ENCODE results near the gene TMX4. TPM values are rescaled to one million over a fixed set of nuclear protein-coding genes. Genes with fewer than 3 reads are reported as not detected.
A peak's percentile ranks its signal among the peaks of the same experiment; 100 is the strongest.

Gene TMX4
- total RNA-seq, result 10 to 100 TPM; 14.2 to 26.8 (median 17.6) TPM

GRCh38 chr20:8019246-8019997 is at the start of gene TMX4:
Gene TMX4 (minus strand): TSS chr20:8019761. CDS start chr20:8019613, 148 bp downstream.
- DNase-seq (ENCODE audit: low spot score in 2 of 2), result peak; percentile 96 to 99
- peak in 1 of 2 donors; percentile 53 for TF ChIP-seq POLR2A (IDR thresholded peaks at IDR 0.05)
- TF ChIP-seq, protein P1, sequence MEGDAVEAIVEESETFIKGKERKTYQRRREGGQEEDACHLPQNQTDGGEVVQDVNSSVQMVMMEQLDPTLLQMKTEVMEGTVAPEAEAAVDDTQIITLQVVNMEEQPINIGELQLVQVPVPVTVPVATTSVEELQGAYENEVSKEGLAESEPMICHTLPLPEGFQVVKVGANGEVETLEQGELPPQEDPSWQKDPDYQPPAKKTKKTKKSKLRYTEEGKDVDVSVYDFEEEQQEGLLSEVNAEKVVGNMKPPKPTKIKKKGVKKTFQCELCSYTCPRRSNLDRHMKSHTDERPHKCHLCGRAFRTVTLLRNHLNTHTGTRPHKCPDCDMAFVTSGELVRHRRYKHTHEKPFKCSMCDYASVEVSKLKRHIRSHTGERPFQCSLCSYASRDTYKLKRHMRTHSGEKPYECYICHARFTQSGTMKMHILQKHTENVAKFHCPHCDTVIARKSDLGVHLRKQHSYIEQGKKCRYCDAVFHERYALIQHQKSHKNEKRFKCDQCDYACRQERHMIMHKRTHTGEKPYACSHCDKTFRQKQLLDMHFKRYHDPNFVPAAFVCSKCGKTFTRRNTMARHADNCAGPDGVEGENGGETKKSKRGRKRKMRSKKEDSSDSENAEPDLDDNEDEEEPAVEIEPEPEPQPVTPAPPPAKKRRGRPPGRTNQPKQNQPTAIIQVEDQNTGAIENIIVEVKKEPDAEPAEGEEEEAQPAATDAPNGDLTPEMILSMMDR (IDR thresholded peaks at IDR 0.05), result peak in 1 of 3 donors; percentile 63
- 0 to 1% methylated on average over 8 to 74 of the region's 83 CpGs for WGBS, 2 donors
- intact Hi-C loops (cut with DNase I; ENCODE audit: low total_unique reads), result no loop called here
- H3K4me3 ChIP-seq (ENCODE audit: low read depth, poor library complexity, severe bottlenecking), result peak within 1 kb of the TSS; percentile 79

DNA sequence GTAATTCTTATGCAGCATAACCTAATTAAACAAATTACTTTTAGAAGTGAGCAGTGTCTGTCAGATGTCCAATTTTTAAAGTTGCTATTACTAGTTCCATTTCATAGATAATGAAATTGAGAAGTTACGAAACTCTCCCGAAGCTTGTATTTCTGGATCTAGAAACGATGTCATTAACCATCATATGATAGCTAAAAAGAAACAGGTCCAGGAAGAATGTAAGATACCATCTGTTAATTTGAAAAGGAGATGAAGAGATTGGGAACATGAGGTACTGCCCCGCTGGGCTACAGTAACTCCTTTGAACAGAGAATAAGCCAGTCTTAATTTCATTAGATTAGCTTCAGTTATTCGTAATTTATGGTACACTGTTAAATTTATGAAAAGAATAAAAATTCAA is 47.5 kb upstream of the TMX4 start:
- intact Hi-C loops (cut with DNase I; ENCODE audit: low total_unique reads), result no loop called here
- H3K4me3 ChIP-seq (ENCODE audit: low read depth, poor library complexity, severe bottlenecking), result no peak overlapping the region
- WGBS, 2 donors, result 60% methylated on average over 5 of the region's 5 CpGs
- no peak for TF ChIP-seq POLR2A (IDR thresholded peaks at IDR 0.05)
- TF ChIP-seq, protein P1 (IDR thresholded peaks at IDR 0.05), result no peak
- no peak for DNase-seq (ENCODE audit: low spot score in 2 of 2)

GRCh38 chr20:8066662-8067061 is 47.1 kb upstream of the TMX4 start:
- intact Hi-C loops (cut with DNase I; ENCODE audit: low total_unique reads), result no loop called here

GRCh38 chr20:8065691-8066090 is 46.1 kb upstream of the TMX4 start:
- 82 to 86% methylated on average over 2 of the region's 2 CpGs for WGBS, 2 donors
- DNase-seq (ENCODE audit: low spot score in 2 of 2), result no peak
- no peak overlapping the region for H3K4me3 ChIP-seq (ENCODE audit: low read depth, poor library complexity, severe bottlenecking)
- intact Hi-C loops (cut with DNase I; ENCODE audit: low total_unique reads), result no loop called here
- TF ChIP-seq, protein P1 (IDR thresholded peaks at IDR 0.05), result no peak

More at GRCh38 chr20:8066662-8067061, 47.1 kb upstream of the TMX4 start:
- TF ChIP-seq POLR2A (IDR thresholded peaks at IDR 0.05), result no peak
- TF ChIP-seq, protein P1 (IDR thresholded peaks at IDR 0.05), result no peak
- H3K4me3 ChIP-seq (ENCODE audit: low read depth, poor library complexity, severe bottlenecking), result no peak overlapping the region
- WGBS, 2 donors, result 78 to 79% methylated on average over 2 of the region's 2 CpGs
- DNase-seq (ENCODE audit: low spot score in 2 of 2), result no peak

DNA sequence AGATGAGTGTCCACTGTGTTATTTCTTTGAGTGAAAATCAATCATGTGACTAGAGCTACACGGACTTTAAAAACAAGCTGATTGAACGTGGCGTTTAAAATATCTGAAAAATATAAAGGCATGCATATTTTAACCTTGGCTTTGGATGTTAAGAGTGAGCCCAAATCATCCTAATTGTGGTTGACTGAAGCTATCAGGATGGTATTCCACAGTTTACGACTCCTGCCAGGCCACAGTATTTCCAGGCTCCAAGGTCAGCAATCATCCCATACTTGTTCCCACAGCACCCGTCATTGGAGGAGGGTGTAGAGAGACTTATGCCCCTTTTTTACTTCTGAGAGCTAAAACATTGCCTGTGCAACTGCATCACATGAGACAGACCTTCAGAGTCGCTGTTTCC is 43.2 kb upstream of the TMX4 start:
- no peak overlapping the region for H3K4me3 ChIP-seq (ENCODE audit: low read depth, poor library complexity, severe bottlenecking)
- TF ChIP-seq, protein P1 (IDR thresholded peaks at IDR 0.05), result no peak
- no peak for TF ChIP-seq POLR2A (IDR thresholded peaks at IDR 0.05)
- DNase-seq (ENCODE audit: low spot score in 2 of 2), result no peak
- 72 to 74% methylated on average over 6 of the region's 6 CpGs for WGBS, 2 donors
- intact Hi-C loops (cut with DNase I; ENCODE audit: low total_unique reads), result no loop called here
